ENCODE measurements around the gene CTNNA2. TPM values are rescaled to one million over a fixed set of nuclear protein-coding genes. Genes with fewer than 3 reads are reported as not detected.

CTNNA2 gene
- total and polyA plus RNA-seq, 8 donors, result 0.08 to 0.56 (median 0.17) TPM; not detected in 2

DNA sequence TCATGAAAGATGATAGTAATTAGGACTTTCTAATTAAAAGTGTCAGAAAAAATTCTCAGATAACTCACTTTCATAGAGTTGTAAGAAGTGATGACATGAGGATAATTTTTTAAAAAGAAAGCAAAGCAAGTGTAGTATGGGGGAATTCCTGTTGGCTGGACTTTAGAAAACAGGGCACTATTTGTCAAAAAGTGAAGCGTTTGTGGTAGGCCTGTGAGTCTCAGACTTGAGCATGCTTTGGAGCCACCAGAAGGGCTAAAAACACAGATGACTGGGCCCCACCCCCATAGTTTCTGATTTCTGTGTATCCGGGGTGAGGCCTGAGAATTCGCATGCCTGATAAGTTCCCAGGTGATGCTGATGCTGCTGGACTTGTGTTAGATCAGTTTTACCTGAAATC is 1014.3 kb downstream of the CTNNA2 start:
- TF ChIP-seq CTCF (IDR thresholded peaks at IDR 0.05), result no peak

GRCh38 chr2:80529466-80530165 is 1016.8 kb downstream of the CTNNA2 start:
- no peaks in the 10 kb centered on the region for H3K9me3 ChIP-seq
- intact Hi-C loops (cut with DNase I), result no loop called here
- H3K27me3 ChIP-seq, result no peaks in the 10 kb centered on the region
- TF ChIP-seq CTCF (IDR thresholded peaks at IDR 0.05), result no peak
- no peak overlapping the region for H3K4me3 ChIP-seq
- no peak for DNase-seq
- ATAC-seq, result no peak
- no peaks in the 10 kb centered on the region for H3K4me1 ChIP-seq
- H3K27ac ChIP-seq, result no peak overlapping the region
- no peaks in the 10 kb centered on the region for H3K36me3 ChIP-seq

More for the DNA sequence above, 1014.3 kb downstream of the CTNNA2 start:
- Histone ChIP-seq H3K4me1 (no peaks in the 10 kb centered on the region), H3K4me3 (no peak overlapping the region), H3K36me3 (no peaks in the 10 kb centered on the region), H3K27ac (no peak overlapping the region), H3K27me3 (no peaks in the 10 kb centered on the region), H3K9me3 (no peaks in the 10 kb centered on the region)
- ATAC-seq (no peak), DNase-seq (no peak)
- intact Hi-C loops (cut with DNase I), result no loop called here

DNA sequence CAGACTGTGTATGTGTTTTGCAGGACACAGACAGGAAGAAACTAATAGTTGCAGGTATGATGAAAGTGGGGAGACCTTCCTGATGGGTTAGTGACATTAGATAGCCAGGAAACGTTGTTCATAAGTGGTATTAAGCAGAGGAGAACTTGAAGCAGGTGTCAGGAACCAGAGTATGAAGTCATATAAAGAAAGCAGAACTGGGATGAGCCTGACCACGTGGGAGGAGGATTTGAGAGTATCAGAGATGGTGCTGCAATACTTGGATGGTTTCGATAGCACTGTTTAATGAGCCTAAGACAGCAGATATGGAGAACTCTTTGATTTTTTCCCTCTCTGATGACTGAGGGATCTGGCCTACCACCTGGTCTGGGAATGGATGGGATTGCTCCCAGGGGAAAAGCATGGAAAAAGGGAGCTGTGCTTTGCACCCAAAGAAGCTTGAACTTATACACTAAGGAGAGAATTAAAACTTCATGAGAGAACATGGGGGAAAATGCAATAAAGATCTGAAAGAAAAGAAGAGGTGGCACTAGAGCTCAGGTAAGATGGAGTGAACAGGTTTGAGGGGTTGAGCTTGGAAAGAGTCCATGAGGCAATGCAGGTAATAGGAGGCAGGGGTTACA is 1017.7 kb downstream of the CTNNA2 start:
- H3K36me3 ChIP-seq, result no peaks in the 10 kb centered on the region
- no peak overlapping the region for H3K27ac ChIP-seq
- ATAC-seq, result no peak
- no peak for DNase-seq
- H3K9me3 ChIP-seq, result no peaks in the 10 kb centered on the region
- intact Hi-C loops (cut with DNase I), result no loop called here
- no peaks in the 10 kb centered on the region for H3K4me1 ChIP-seq
- H3K4me3 ChIP-seq, result no peak overlapping the region
- TF ChIP-seq CTCF (IDR thresholded peaks at IDR 0.05), result no peak
- H3K27me3 ChIP-seq, result no peaks in the 10 kb centered on the region

DNA sequence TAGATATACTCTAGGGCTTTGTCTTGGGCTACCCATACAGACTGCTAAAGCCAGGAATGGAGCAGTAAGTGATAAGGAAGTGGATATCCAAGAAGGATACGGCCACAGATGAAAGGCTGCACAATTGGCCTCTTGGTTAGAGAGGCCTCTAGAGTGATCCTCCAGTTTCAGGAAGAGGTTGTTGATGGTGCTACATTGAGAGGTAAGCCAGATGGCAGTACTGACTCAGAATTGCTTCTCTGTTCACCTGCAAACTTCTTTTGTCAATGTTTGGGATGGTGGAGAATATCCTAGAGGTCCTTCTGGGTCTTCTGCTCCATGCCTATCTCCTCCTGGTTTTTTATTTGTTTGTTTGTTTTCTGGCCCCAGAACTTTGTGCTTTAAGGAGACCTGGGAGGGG is 1018.5 kb downstream of the CTNNA2 start:
- intact Hi-C loops (cut with DNase I), result no loop called here
- H3K27ac ChIP-seq, result no peak overlapping the region
- H3K4me1 ChIP-seq, result no peaks in the 10 kb centered on the region
- DNase-seq (no peak), ATAC-seq (no peak)
- no peak for TF ChIP-seq CTCF (IDR thresholded peaks at IDR 0.05)
- no peaks in the 10 kb centered on the region for H3K27me3 ChIP-seq
- H3K4me3 ChIP-seq, result no peak overlapping the region
- no peaks in the 10 kb centered on the region for H3K36me3 ChIP-seq
- H3K9me3 ChIP-seq, result no peaks in the 10 kb centered on the region

GRCh38 chr2:80545420-80546210 is 1032.8 kb downstream of the CTNNA2 start:
- H3K4me3 ChIP-seq, result no peak overlapping the region
- peak in 1 of 4 donors; percentile 25 for DNase-seq
- no peak overlapping the region for H3K27ac ChIP-seq
- no peaks in the 10 kb centered on the region for H3K4me1 ChIP-seq
- intact Hi-C loops (cut with DNase I), result no loop called here
- no peaks in the 10 kb centered on the region for H3K27me3 ChIP-seq
- H3K9me3 ChIP-seq, result peaks cover 0 to 3% of the 10 kb centered on the region in 2 donors
- TF ChIP-seq CTCF (IDR thresholded peaks at IDR 0.05), result no peak
- no peaks in the 10 kb centered on the region for H3K36me3 ChIP-seq
- no peak for ATAC-seq

All from left lung (tissue), 10 donors.